GM19438 (cell line): Measurements from ENCODE around the gene SPANXN2.
"Not testable (repeated sequence)": the region's sequence is repeated elsewhere in the genome, so short reads cannot be mapped to it uniquely, and the experiment has no call there.

Experiments used
- ATAC-seq: cut with Tn5 transposase; IDR thresholded peaks from one replicate; pipeline ENCODE4 v1.9.1; 2021; ENCODE audit warnings: low read depth; ENCODE audit not compliant: unreplicated experiment

The SPANXN2 gene, protein sequence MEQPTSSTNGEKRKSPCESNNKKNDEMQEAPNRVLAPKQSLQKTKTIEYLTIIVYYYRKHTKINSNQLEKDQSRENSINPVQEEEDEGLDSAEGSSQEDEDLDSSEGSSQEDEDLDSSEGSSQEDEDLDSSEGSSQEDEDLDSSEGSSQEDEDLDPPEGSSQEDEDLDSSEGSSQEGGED

DNA sequence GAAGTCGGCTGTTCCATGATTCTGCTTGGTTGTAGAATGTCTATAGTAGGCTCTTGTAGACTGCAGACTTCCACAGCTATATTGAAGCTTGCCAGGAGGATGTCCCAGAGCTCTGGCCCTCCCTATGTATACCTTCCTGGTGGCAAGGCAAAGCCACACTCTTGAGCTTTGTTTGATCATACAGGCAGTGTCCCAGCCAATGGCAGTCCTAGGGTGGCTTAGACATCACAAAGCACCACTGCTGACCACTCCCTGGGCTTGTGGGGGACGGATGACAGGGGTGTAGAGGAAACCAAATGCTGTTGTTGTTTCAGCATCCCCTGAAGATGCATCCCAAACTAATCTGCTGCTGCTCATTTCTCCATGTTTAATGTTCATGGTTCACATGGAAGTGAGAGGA lies at the start of gene SPANXN2:
SPANXN2 (minus strand) TSS at position 101 of the 400 bp plus-strand sequence; CDS start at position 17, 84 bp downstream.
- ATAC-seq = not testable (repeated sequence)

DNA sequence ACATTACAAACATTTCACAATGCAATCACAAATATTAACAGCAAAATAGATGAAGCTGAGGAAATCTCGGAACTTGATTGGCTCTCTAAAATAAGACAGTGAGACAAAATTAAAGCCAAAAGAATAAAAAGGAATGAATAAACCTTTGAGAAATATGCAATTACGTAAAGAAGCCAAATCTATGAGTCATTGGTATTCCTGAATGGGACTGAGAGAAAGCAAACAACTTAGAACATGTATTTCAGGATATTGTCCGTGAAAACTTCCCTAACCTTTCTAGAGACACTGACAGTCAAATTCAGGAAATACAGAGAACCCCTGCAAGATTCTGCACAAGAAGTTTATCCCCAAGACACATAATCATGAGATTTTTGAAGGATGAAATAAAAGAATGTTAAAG lies 48.4 kb upstream of the SPANXN2 start:
- no peak for ATAC-seq

DNA sequence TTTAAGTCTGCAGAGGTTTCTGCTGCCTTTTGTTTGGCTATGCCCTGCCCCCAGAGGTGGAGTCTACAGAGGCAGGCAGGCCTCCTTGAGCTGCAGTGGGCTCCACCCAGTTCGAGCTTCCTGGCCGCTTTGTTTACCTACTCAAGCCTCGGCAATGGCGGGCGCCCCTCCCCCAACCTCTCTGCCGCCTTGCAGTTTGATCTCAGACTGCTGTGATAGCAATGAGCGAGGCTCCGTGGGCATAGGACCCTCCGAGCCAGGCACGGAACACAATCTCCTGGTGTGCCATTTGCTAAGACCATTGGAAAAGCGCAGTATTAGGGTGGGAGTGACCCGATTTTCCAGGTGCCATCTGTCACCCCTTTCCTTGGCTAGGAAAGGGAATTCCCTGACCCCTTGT lies 47.2 kb upstream of the SPANXN2 start:
- not testable (repeated sequence) for ATAC-seq

DNA sequence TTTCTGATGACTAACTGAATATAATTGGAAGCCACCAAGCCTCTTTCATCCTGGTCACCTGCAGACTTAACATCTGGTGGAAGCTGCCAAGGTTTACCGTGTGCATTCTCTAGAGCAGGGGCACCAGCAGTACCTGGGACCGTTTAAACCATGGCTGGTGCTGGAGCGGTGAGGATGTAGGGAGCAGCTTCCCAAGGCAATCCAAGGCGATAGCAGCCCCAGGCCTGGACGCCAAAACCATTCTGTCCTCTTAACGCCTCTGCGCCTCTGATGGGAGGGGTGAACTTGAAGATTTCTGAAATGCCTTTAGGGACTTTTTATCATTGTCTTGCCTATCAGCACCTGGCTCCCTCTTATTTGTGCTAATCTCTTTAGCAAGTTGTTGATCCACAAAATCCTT lies 37.3 kb upstream of the SPANXN2 start:
- no peak for ATAC-seq

DNA sequence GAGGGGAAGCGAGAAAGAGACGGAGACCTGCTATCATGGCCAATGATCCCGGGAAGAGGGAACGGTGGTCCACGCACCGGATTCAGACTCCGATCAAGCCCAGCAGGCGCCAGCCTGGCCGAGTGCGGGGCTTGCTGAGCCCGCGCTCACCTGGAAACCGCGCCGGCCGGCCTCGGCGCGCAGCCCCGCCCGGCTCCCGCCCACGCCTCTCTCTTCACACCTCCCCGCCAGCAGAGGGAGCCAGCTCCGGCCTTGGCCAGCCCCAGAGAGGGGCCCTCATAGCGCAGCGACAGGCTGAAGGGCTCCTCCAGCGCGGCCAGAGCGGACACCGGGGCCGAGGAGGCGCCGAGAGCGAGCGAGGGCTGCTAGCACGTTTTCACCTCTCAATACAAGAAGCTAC lies 36.8 kb upstream of the SPANXN2 start:
- ATAC-seq = no peak

DNA sequence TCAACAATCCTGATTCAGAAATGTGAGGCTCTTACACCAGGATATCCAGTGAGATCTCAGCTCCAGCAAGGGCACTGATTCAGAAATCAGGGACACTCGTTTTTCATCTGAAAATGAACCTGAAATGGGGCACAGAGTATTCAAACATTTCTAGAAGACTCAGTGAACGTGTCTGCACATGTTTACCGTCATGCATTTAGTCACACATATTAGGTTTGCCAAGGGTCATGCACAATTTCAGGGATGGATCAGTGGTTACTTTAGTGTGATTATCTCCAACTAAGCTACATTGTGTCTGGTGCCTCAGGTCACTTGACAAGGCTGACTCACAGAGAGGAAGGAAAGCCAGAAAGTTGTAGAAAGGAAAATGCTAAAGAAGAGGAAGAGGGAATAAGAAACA lies 33.6 kb upstream of the SPANXN2 start:
- ATAC-seq = no peak

DNA sequence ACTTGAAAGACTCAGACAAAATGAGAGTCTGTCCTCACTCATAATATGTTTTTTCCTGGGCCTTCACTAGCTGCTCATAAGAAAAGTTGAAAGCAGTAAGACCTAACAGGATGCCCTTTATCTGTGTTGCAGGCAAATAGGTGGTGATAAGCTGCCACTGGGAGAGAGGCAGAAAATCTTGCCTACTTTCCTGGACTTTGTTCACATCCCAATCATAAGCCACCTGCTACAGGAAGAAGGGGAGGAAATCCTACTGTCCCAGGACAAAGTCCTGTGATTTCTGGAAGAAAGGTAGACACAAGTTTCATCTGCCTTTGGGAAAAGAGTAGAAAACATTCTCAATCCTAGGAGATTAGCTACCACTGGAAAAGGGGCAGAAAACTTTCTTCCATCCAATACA lies 13.3 kb upstream of the SPANXN2 start:
- ATAC-seq = no peak

DNA sequence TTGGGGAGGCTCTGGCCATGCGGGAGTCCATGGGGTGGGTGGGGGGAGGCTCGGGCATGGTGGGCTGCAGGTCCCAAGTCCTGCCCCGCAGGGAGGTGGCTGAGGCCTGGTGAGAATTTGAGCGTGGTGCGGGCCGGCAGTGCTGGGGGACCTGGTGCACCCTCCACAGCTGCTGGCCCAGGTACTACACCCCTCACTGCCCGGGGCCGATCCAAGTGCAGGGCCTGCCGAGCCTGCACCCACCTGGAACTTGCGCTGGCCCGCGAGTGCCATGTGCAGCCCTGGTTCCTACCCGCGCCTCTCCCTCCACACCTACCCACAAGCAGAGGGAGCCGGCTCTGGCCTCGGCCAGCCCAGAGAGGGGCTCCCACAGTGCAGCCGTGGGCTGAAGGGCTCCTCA lies 5.7 kb upstream of the SPANXN2 start:
- ATAC-seq = no peak

DNA sequence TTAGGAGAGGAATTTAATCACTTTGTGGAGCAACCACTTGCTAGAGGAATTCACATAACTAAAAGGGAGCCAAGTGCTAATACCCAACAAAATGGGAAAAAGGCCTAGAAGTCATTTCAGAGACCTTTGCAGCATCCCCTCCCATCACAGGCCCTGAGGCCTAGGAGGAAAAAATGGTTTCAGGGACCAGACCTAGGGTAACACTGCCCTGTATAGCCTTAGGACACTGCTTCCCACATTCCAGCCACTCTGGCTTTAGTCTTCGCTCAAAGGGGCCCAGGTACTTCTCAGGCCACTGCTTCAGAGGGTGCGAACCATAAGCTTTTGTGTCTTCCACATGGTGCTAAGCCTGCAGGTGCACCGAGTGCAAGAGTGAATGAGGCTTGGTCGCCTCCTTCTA lies 19.1 kb downstream of the SPANXN2 start:
- no peak for ATAC-seq

DNA sequence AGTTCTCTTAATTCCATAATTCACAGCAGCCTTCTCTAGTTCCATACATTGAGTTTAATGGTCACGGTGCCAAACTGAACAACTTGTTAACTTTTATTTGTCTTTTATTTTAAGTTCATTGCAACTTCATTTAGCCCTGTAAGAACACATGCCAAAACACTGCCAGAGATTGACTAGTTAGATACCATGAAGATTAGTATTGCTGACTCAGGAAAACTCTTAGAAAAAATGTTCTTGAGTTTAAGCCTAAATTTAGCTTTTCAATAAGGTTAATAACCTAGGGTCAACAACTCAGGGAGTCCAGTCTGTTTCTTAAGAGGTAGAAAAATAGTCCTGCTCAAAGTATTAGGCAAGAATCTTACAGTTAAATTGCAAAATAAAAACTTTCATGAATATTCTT lies 25.7 kb downstream of the SPANXN2 start:
- no peak for ATAC-seq

DNA sequence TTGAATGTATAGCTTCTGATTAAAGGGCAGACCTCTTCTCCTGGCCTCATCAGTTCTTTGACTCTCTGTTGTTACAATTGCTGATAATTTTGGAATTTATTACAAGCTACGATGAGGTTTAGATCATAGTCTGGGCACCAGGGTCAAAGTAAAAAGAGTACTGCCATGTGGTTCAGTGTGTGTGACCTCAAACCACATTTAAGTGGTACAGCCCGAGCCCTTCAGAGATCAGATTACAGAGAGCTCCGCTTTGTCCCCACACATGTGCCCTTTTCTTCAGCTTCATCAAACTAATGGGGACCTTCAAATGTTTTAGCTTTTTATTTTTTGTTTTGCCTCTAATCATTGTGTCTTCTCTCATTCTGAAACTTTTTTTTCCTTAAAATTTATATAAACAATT lies 37.1 kb downstream of the SPANXN2 start:
- ATAC-seq = no peak

DNA sequence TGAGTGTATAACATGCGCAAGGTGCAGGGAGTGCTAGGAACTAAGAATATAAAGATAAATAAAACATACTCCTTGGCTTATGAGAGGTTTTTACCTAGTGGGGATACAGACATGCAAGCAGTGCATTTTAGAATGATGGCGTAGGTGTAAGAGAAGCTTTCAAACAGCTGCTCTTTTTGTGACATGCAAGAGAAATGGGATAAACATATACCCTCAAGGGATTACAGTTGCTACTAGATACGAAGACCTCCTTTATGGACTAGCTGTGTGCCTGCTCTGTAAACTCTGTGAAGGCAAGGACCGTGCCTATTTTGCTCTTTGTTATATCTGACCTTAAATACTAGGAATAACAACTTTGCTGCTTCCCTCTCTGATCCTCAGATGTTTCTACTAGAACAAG lies 45.6 kb downstream of the SPANXN2 start:
- no peak for ATAC-seq

DNA sequence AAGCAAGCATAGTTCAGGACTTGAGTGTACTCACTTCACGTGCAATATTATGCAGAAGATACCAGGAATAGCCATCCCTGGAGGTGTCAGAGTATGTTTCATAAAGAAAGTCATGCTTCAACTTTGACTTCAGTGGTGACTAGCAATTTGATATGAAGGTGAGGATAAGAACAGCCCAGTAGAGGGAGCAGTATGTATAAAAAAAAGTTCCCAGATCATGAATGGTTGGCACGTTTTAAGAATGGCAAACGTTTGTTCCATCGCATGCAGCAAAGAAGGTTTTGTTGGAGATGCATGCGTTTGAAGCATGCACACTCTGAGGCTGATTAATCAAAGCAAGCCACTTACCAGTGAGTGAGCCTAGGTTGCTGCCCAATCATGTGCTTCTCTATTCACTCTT lies 51.2 kb downstream of the SPANXN2 start:
- ATAC-seq = no peak

DNA sequence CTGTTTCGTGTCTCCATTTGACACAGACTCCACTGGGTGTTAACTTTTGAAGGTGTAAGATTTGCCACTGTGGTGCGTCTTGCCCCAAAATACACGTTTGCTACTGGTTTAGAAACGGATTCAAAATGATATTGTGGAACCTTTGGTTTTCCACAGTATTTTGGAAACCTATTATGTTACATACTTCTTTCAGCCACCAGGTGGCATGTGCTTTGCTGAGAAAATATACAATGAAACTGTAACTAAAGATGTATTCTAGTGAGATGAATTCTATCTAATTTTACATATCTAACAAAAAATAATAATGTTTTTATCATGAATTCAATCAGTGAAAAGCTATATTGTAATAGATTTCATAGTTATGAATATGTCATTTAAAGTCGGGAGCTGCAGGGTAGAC lies 56.2 kb downstream of the SPANXN2 start:
- ATAC-seq = no peak

DNA sequence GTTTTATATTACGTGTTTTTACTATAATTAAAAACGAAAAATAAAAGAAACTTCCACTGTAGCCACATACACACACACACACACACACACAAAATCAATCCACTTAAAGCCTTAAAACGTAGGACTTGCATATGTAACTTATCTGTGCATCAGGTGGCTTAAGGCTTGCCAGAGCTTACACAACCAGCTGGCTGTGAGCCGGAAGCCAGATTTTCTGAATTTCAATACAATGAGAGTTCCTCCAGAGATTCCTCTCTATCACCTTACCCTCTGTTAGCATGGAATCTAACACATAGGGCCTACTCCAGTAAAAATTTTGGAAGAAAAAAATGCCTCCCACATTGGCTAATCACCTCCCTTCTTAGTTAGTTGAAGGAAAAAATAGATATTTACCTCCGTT lies 56.8 kb downstream of the SPANXN2 start:
- ATAC-seq = no peak
